ENCODE data around the gene UMODL1. TPM values are rescaled to one million over a fixed set of nuclear protein-coding genes. Genes with fewer than 3 reads are reported as not detected.

UMODL1 gene
- total RNA-seq, 1 experiment from 2014 or later: not detected

GRCh38 chr21:42066521-42066920, 4.6 kb upstream of the UMODL1 start:
- DNase-seq: no peak
- CTCF ChIA-PET: no interaction called here
- Mint-ChIP-seq H3K4me1 (ENCODE audit: low read depth, unreplicated experiment) (peaks cover 8% of the 10 kb centered on the region), H3K27ac (ENCODE audit: unreplicated experiment) (no peak overlapping the region), H3K9me3 (ENCODE audit: low read depth, unreplicated experiment) (no peaks in the 10 kb centered on the region), H3K27me3 (ENCODE audit: unreplicated experiment) (peaks cover 26% of the 10 kb centered on the region), H3K36me3 (ENCODE audit: insufficient read depth, unreplicated experiment) (peaks cover 4% of the 10 kb centered on the region), H3K4me3 (ENCODE audit: low read depth, unreplicated experiment) (no peak overlapping the region)
- intact Hi-C loops (cut with micrococcal nuclease; ENCODE audit: unreplicated experiment): no loop called here
- no TSS peak for BruUV-seq (replicated peaks)
- TF ChIP-seq CTCF (IDR thresholded peaks at IDR 0.05; ENCODE audit: unreplicated experiment): no peak

GRCh38 chr21:42067531-42068255, 3.4 kb upstream of the UMODL1 start:
- H3K27me3 Mint-ChIP-seq (ENCODE audit: unreplicated experiment): peaks cover 26% of the 10 kb centered on the region
- TF ChIP-seq CTCF (IDR thresholded peaks at IDR 0.05; ENCODE audit: unreplicated experiment): no peak
- no peak for DNase-seq
- intact Hi-C loops (cut with micrococcal nuclease; ENCODE audit: unreplicated experiment): no loop called here
- H3K9me3 Mint-ChIP-seq (ENCODE audit: low read depth, unreplicated experiment): no peaks in the 10 kb centered on the region
- H3K27ac Mint-ChIP-seq (ENCODE audit: unreplicated experiment): no peak overlapping the region
- CTCF ChIA-PET: interaction anchor here (0.6 kb wide), 1 partner anchor 103 kb away, joined by 5 read pairs; no protein-coding TSS in a partner anchor
- peaks cover 4% of the 10 kb centered on the region for H3K36me3 Mint-ChIP-seq (ENCODE audit: insufficient read depth, unreplicated experiment)
- no peak overlapping the region for H3K4me3 Mint-ChIP-seq (ENCODE audit: low read depth, unreplicated experiment)
- H3K4me1 Mint-ChIP-seq (ENCODE audit: low read depth, unreplicated experiment): peaks cover 8% of the 10 kb centered on the region
- no TSS peak for BruUV-seq (replicated peaks)

GRCh38 chr21:42068256-42068545, 2.9 kb upstream of the UMODL1 start:
- no peaks in the 10 kb centered on the region for H3K9me3 Mint-ChIP-seq (ENCODE audit: low read depth, unreplicated experiment)
- peaks cover 26% of the 10 kb centered on the region for H3K27me3 Mint-ChIP-seq (ENCODE audit: unreplicated experiment)
- peaks cover 4% of the 10 kb centered on the region for H3K36me3 Mint-ChIP-seq (ENCODE audit: insufficient read depth, unreplicated experiment)
- H3K4me3 Mint-ChIP-seq (ENCODE audit: low read depth, unreplicated experiment): no peak overlapping the region
- intact Hi-C loops (cut with micrococcal nuclease; ENCODE audit: unreplicated experiment): no loop called here
- no peak overlapping the region for H3K27ac Mint-ChIP-seq (ENCODE audit: unreplicated experiment)
- H3K4me1 Mint-ChIP-seq (ENCODE audit: low read depth, unreplicated experiment): peaks cover 8% of the 10 kb centered on the region
- no TSS peak for BruUV-seq (replicated peaks)
- CTCF ChIA-PET: interaction anchor here (0.6 kb wide), 1 partner anchor 103 kb away, joined by 5 read pairs; no protein-coding TSS in a partner anchor
- DNase-seq: no peak
- no peak for TF ChIP-seq CTCF (IDR thresholded peaks at IDR 0.05; ENCODE audit: unreplicated experiment)

- Mint-ChIP-seq H3K9me3 (ENCODE audit: low read depth, unreplicated experiment) (no peaks in the 10 kb centered on the region), H3K36me3 (ENCODE audit: insufficient read depth, unreplicated experiment) (peaks cover 4% of the 10 kb centered on the region), H3K4me1 (ENCODE audit: low read depth, unreplicated experiment) (peaks cover 8% of the 10 kb centered on the region), H3K4me3 (ENCODE audit: low read depth, unreplicated experiment) (no peak overlapping the region), H3K27me3 (ENCODE audit: unreplicated experiment) (peaks cover 26% of the 10 kb centered on the region), H3K27ac (ENCODE audit: unreplicated experiment) (no peak overlapping the region)
- CTCF ChIA-PET: interaction anchor here (0.6 kb wide), 1 partner anchor 103 kb away, joined by 5 read pairs; no protein-coding TSS in a partner anchor
- intact Hi-C loops (cut with micrococcal nuclease; ENCODE audit: unreplicated experiment): no loop called here
- DNase-seq: no peak
- no peak for TF ChIP-seq CTCF (IDR thresholded peaks at IDR 0.05; ENCODE audit: unreplicated experiment)
- BruUV-seq (replicated peaks): no TSS peak
Observed at GRCh38 chr21:42068592-42068991, 2.5 kb upstream of the UMODL1 start.
